ENCODE results near the gene WAS.

The WAS gene

DNA sequence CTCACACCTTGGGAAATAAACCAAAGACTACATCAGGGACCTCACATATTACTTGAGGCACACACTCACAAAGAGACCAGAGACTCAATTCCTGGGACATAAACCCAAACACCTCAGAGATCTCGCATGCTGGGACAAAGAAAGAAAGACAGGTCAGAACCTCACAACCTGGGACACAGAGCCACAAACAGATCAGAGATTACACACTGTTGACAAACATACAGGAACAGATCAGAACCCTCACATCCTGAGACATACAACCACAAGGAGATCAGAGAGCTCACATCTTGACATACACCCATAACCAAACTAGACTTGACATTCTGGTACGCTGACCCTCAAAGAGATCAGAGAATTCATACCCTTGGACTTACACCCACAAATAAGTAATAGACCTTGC is 30.2 kb downstream of the WAS start:
- peak in 1 of 2 donors; percentile 34 for DNase-seq

DNA sequence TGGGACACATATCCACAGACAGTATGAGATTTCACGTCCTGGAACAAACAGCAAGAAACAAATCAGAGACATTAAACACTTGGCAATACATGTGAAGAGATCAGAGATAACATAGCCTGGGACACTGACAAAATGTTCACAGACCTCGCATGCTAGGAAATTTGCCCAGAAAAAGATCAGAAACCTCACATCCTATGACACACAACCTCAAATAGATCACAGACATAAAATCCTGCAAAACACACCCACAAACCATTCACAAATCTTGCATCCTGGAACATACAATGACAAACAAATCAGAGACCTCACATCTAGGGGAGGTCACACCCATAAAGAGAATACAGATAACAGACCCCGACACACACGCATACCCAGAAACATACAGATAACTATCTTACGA is 31.0 kb downstream of the WAS start:
- DNase-seq, result no peak

DNA sequence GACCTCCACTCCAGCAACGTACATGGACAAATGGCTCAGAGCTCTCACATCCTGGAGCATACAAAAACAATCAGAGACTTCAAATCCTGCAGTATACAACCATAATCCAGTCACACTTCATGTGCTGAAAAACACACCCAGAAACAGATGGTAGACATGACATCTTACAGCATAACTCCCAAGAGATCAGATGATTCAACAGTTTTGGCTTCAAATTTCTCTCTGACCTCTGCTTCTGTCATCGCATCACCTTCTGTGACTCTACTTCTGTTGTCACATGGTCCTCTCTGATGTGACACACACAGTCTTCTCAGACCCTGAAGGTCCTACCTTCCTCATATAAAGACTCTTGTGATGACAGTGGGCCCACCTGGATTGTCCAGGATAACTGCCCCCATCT is 31.5 kb downstream of the WAS start:
- DNase-seq, result no peak

DNA sequence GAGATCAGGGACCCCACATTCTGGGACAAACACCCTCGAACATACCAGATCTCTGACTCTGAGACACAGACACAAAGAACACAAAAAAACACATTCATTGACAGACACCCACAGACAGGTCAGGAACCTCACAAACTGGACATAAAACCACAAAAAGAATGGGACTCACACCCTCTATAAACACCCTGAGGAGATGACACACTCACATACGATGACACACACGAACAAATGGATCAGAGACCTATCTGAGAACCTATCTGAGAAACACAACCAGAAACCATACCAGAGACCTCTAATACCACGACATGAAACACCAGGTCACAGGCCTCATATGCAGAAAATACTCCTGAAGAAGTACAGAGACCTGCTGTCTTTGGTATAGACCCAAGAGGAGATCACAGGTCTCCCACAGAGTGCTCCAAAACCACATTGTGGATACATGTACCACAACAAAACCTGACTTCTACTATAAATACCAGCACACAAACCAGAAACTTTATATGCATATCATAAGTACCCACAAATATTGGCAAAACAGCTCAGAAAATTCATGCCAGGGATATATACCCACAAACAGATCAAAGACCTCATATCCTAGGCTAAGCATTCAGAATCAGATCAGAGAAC is 32.4 kb downstream of the WAS start:
- no peak for DNase-seq

DNA sequence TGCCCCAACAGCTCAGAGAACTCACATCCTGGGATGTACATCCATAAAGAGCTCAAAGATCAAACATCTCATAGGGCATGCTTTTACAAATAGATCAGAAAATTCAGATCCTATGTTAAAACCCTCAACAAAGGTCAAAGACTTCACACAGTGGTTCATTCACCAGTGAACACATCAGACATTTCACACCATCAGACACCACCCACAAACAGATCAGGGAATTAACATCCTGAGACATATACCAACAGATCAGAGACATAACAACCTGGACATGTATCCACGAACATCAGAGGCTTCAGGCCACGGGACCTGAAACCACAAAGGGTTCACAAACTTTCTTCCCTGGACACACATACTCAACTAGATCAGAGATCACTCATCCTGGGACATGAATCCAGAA is 36.4 kb downstream of the WAS start:
- DNase-seq, result no peak

DNA sequence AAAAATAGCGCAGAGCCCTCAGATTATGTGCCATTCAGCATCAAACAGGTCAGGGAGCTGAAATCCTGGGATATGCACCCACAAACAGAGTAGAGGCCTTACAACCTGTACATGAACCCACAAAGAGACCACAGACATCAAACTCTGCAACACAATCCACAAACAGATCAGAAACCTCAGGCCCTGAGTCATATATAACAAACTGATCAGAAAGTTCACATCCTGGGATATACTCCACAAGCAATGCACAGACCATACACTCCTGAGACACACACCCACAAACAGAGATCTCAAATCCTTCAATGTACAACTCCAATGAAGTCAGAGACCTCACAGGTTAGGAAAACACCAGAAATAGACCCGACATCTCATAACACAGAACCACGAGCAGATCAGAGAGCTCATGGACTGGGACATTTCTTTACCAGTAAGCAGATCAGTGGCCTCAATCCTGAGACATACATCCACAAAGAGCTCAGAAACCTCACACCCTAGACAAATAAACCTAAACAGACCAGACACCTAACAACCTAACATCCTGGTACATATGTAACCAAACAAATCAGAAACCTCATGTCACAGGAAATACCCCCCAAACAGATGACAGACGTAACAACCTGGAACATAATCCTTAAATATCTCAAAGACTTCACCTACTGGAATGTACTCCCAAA is 37.1 kb downstream of the WAS start:
- no peak for DNase-seq

DNA sequence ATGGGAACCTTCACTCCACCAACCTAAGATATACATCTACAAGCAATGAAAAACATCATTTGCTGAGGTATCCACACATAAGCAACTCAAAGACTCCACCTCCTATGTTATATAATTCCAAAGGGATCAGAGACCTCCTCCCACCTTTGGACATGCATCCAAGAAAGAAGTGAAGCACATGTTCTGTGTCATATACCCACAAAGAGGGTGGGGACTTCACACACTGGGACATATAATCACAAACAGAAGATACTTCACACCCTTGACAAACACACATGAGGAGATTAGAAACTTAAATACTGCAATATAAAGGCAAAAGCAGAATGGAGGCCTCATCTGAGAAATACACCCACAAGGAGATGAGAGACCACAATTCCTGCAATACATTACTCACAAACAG is 38.3 kb downstream of the WAS start:
- no peak for DNase-seq

DNA sequence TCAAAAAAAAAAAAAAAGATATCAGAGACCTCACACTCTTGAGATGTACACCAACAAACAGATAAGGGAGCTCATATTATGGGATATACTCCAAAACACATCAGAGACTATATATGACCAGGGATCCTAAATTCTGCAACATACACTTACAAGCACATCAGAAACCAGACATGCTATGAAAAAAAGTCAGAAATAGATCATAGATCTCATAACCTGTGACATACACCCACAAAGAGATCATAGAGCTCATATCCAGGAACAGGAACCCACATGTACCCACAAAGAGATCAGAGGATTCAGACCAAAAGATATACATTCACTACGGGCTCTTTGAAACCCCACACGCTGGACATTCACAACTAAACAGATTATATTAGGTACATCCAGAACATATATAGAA is 43.0 kb downstream of the WAS start:
- DNase-seq, result no peak

DNA sequence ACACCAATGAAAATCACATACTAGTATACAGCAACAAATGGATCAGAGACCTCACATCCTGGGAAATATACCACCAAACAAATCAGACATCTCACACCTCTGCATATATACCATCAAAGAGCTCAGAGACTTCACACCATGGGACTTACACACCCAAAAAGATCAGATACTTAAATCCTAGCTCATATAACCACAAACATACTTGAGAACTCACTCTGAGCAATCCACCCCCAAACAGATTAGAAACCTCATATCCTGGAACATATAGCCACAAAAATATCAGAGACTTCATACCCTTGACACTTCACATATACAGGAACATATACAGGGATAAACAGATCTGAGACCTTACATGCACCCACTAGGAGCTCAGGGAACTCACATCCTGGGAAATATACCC is 45.1 kb downstream of the WAS start:
- no peak for DNase-seq

DNA sequence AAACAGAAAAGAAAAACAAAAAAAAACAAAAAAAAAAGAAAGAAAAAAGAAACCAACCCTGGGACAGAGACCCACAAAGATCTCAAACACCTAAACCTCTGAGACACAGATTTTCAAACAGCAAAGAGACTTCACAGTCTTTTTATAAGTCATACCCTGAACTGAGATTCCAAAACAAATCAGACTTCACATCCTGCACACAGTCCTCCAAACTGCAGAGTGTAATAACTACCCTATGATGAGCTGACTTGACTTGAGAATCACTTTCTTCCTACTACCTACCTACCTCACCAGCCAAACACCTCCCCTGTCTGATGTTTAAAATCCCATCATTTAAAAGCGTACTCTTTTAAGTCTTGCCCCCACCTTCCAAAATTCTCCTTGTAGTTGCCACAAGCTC is 52.7 kb downstream of the WAS start:
- DNase-seq, result no peak

DNA sequence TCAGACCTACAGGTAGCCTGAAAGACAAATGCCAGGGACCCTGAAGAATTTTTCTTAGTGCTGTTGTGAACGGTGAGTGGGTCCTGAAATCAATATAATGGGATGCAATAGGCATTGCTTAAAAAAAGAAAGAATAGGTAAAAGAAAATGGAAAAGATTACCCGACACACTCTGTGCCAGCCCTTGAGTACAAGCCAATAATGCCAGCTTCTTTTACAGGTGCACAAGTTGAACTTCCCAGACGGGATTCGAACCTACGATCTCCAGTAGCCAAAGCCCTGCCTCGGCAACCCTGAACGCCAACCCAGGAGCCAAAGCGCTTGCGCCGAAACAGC is 53.2 kb downstream of the WAS start:
- no peak for DNase-seq

DNA sequence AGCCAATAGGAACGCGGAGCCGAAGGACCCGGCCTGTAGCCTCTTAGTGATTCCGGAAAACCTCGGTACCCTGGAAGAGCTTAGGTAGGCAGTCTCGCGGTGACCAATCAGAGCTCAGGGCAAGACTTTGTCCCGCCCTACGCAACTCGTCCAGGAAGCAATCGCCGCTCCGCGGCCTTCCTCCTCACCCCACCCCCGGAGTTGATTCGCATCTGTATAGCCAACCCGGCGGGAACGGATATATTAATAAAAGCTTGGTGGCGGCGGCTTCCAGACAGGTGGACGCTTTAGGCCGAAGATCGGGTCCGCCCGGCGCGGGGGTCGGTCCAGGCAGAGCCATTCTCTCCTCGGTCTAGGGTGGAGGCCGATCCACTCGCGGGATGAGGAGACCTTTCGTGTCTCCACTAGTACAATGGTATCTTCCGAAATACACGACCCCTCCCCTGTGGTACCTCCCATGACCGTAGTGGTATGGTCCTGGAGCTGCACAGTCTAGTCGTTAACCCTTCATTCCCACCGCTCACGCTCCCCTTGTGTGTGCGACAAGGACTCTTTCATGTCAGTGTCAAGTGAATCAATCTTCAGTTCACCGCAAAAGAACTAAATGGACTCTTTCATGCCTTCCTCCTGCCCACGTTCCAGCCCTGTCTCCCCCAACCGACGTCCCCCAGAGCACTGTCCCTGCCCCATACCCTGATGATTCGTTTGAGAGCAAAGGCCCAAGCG is 53.8 kb downstream of the WAS start:
- DNase-seq, result peak; percentile 93 to 96

DNA sequence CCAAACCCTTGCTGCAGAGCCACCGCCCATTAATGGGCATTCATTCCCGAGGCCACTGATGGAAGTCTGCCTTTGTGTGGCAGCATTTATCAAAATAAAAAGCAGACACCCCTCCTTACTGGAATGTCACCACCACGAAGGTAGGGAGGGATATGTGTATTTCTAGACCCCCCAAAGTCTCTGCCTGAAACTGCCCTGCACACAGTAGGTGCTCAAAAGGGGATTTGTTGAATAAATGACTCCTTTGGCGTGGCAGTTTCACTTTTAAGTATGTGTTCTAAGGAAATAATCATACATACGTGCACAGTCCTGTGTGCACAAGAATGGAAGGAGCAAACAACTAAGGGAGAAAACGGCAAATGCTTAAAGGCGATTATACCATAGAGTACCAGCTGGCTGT is 54.3 kb downstream of the WAS start:
- no peak for DNase-seq

Measured in CD4-positive, alpha-beta T cell treated with Interleukin-1 beta for 1 hour (primary cell).